Astrocyte (in vitro differentiated cells and primary cell): ENCODE measurements around the gene TSNAX. TPM values are rescaled to one million over a fixed set of nuclear protein-coding genes. Genes with fewer than 3 reads are reported as not detected.

ENCODE experiments used
- DNase-seq: peaks from one replicate; pipeline ENCODE4 v3.0.0-alpha.2; 2010; ENCODE audit warnings: low read depth
- FAIRE-seq: peaks from 2 replicates; lab custom pipeline; 2011; peaks lifted over from hg19 to GRCh38; lab: Jason Lieb, UNC
- H2AFZ ChIP-seq: 2 replicates; pipeline ENCODE4 v1.6.0; 2012; ENCODE audit warnings: low read depth, low read length, inconsistent platforms
- H3K27ac ChIP-seq: 2 replicates; pipeline ENCODE4 v1.5.1; 2011; ENCODE audit warnings: low read depth, low read length, inconsistent platforms
- H3K27me3 ChIP-seq: 2 replicates; pipeline ENCODE4 v1.6.0; 2011; ENCODE audit warnings: low read length, inconsistent platforms; ENCODE audit not compliant: insufficient read depth
- H3K36me3 ChIP-seq: 2 replicates; pipeline ENCODE4 v1.5.1; 2011; ENCODE audit warnings: low read length, inconsistent platforms; ENCODE audit not compliant: insufficient read depth
- H3K4me1 ChIP-seq: 2 replicates; pipeline ENCODE4 v1.5.1; 2011; ENCODE audit warnings: low read length, inconsistent platforms; ENCODE audit not compliant: insufficient read depth
- H3K4me2 ChIP-seq: 2 replicates; pipeline ENCODE4 v1.6.0; 2012; ENCODE audit warnings: low read length, inconsistent platforms
- H3K4me3 ChIP-seq: 2 replicates; pipeline ENCODE4 v1.5.1; 2011; ENCODE audit warnings: low read depth, mild to moderate bottlenecking, low read length, inconsistent platforms; ENCODE audit not compliant: insufficient read depth
- H3K79me2 ChIP-seq: 2 replicates; pipeline ENCODE4 v1.6.0; 2012; ENCODE audit warnings: mild to moderate bottlenecking, low read length, inconsistent platforms; ENCODE audit not compliant: insufficient read depth
- H3K9ac ChIP-seq: 2 replicates; pipeline ENCODE4 v1.6.0; 2012; ENCODE audit warnings: mild to moderate bottlenecking, low read length, inconsistent platforms
- H3K9me3 ChIP-seq: 2 replicates; pipeline ENCODE4 v1.5.1; 2012; ENCODE audit warnings: low read depth, mild to moderate bottlenecking, low read length, inconsistent platforms; ENCODE audit not compliant: insufficient read depth
- H4K20me1 ChIP-seq: 2 replicates; pipeline ENCODE4 v1.6.0; 2012; ENCODE audit warnings: low read length, inconsistent platforms; ENCODE audit not compliant: insufficient read depth
- H3K27ac Mint-ChIP-seq: one replicate; pipeline ENCODE4 v1.8.0; 2021; ENCODE audit warnings: mild to moderate bottlenecking, mixed read lengths; ENCODE audit not compliant: unreplicated experiment
- H3K27me3 Mint-ChIP-seq: one replicate; pipeline ENCODE4 v1.8.0; 2021; ENCODE audit warnings: low read depth, mixed read lengths; ENCODE audit not compliant: unreplicated experiment
- H3K36me3 Mint-ChIP-seq: one replicate; pipeline ENCODE4 v1.8.0; 2021; ENCODE audit warnings: low read depth, mixed read lengths; ENCODE audit not compliant: unreplicated experiment
- H3K4me1 Mint-ChIP-seq: one replicate; pipeline ENCODE4 v1.8.0; 2021; ENCODE audit warnings: low read depth, mixed read lengths; ENCODE audit not compliant: unreplicated experiment
- H3K4me3 Mint-ChIP-seq: one replicate; pipeline ENCODE4 v1.8.0; 2021; ENCODE audit warnings: mild to moderate bottlenecking, moderate library complexity, mixed read lengths; ENCODE audit not compliant: unreplicated experiment
- H3K9me3 Mint-ChIP-seq: one replicate; pipeline ENCODE4 v1.8.0; 2021; ENCODE audit warnings: mild to moderate bottlenecking, mixed read lengths; ENCODE audit not compliant: unreplicated experiment
- EZH2 ChIP-seq: IDR thresholded peaks from 2 replicates; pipeline ENCODE4 v1.6.1; 2012; ENCODE audit warnings: mild to moderate bottlenecking, low read length, inconsistent platforms; ENCODE audit not compliant: insufficient read depth
- total RNA-seq: library from RNA; stranded (reverse); gene quantifications from 2 replicates; pipeline ENCODE4 v1.2.1, GENCODE V29; 2021
- TF ChIP-seq, protein P1 (sequence below): IDR thresholded peaks from 2 replicates; pipeline ENCODE4 v1.5.1; 2011; ENCODE audit warnings: low read depth, mild to moderate bottlenecking, inconsistent platforms, low read length, moderate library complexity; ENCODE audit not compliant: insufficient read depth

The TSNAX gene
- total RNA-seq, 1 donor from 2014 or later, result 43.5 TPM

DNA sequence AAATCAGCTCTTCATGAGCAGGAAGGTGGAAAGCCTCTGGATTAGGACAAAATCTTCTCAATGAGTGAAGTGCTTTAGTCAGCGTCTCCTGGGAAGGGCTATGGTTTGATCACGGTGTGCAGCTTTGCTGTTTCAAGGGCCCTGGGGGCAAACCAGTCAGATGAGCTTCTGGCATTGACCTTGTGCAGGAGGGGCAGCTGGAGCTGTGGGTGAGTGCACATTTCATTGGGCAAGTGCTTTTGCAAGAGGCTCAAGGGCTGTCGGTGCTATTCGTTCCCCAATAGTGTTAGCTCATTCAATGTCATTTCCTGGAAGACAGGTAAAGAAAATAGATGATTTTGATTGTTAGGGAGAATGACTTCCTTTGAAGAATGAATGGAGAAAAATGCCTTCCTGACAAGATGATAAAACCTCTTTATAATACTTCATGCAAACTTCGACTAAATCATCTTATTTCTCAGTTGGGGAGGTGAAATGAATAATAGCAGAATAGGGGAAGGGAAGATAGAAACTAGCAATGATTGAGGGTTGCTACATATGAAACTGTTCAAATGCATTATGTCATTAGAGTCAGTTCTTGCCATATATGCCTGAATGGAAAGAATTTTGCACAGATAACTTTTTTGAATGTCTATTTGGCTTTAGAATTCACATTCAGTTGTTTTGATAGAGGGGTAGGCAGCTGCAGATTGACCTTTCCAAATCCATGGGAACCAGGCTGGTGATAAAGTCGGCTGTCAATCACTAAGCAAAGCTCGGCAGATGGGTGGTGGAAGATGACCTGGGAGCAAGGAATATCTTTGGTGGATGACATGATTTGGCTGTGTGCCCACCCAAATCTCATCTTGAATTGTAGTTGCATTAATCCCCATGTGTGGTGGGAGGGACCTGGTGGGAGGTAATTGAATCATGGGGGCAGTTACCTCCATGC lies 85.2 kb downstream of the TSNAX start:
- FAIRE-seq (no peak), DNase-seq (no peak)
- Histone ChIP-seq H3K4me3 (no peak overlapping the region), H2AFZ (no peak overlapping the region), H3K27me3 (peaks cover 12% of the 10 kb centered on the region), H3K27ac (no peak overlapping the region), H3K4me1 (no peaks in the 10 kb centered on the region), H3K9ac (no peak overlapping the region), H3K9me3 (no peaks in the 10 kb centered on the region), H3K79me2 (no peaks in the 10 kb centered on the region), H3K36me3 (no peaks in the 10 kb centered on the region), H3K4me2 (no peak overlapping the region), H4K20me1 (no peaks in the 10 kb centered on the region)
- Mint-ChIP-seq H3K27me3 (peaks cover 42% of the 10 kb centered on the region), H3K4me3 (no peak overlapping the region), H3K36me3 (peaks cover 1% of the 10 kb centered on the region), H3K4me1 (no peaks in the 10 kb centered on the region), H3K9me3 (peaks cover 9% of the 10 kb centered on the region), H3K27ac (no peak overlapping the region)
- TF ChIP-seq, protein P1, sequence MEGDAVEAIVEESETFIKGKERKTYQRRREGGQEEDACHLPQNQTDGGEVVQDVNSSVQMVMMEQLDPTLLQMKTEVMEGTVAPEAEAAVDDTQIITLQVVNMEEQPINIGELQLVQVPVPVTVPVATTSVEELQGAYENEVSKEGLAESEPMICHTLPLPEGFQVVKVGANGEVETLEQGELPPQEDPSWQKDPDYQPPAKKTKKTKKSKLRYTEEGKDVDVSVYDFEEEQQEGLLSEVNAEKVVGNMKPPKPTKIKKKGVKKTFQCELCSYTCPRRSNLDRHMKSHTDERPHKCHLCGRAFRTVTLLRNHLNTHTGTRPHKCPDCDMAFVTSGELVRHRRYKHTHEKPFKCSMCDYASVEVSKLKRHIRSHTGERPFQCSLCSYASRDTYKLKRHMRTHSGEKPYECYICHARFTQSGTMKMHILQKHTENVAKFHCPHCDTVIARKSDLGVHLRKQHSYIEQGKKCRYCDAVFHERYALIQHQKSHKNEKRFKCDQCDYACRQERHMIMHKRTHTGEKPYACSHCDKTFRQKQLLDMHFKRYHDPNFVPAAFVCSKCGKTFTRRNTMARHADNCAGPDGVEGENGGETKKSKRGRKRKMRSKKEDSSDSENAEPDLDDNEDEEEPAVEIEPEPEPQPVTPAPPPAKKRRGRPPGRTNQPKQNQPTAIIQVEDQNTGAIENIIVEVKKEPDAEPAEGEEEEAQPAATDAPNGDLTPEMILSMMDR, result no peak
- TF ChIP-seq EZH2, result no peak

Other genes with a start within 250 kb of the TSNAX start
- gene EXOC8, start 190.8 kb upstream of the TSNAX start, total RNA-seq, result 14.7 and 15.2 TPM in 2 replicates
- gene SPRTN, start 190.4 kb upstream of the TSNAX start, total RNA-seq, result 13.6 and 15.9 TPM in 2 replicates
- 34.5 and 35.5 TPM in 2 replicates for gene EGLN1, start 106.4 kb upstream of the TSNAX start, total RNA-seq
- 8.3 and 9.1 TPM in 2 replicates for gene DISC1, start 98.1 kb downstream of the TSNAX start, total RNA-seq